ENCODE results near the gene CEP41. TPM values are rescaled to one million over a fixed set of nuclear protein-coding genes. Genes with fewer than 3 reads are reported as not detected.
A peak's percentile ranks its signal among the peaks of the same experiment; 100 is the strongest.

The CEP41 gene
- total and polyA plus RNA-seq, 2 donors from 2014 or later, result 8.1 to 12.7 TPM

DNA sequence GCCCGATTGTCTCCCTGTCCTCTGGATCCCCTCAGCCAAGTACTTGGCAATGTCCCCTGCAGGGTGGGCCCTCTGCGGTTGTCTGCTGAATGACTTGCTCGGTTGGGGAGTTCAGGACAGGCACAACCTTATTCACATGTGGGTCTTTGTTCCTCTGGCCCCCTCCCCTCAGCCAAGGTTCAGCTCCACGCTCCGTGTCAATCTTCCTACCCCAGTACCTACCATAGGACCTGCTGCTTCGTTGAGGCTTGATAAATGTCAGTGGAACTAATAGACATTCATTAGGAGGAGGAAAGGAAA is 89.1 kb downstream of the CEP41 start:
- Histone ChIP-seq H3K9ac (ENCODE audit: low read length in 3 of 3) (no peak overlapping the region), H3K4me3 (ENCODE audit: low read length in 3 of 3) (no peak overlapping the region), H3K36me3 (ENCODE audit: control insufficient read depth in 2 of 3, insufficient read depth in 3 of 3, low read length in 3 of 3) (no peaks in the 10 kb centered on the region), H3K4me1 (ENCODE audit: control insufficient read depth in 2 of 3, insufficient read depth in 2 of 3, low read depth in 1 of 3, low read length in 3 of 3) (peaks cover 7 to 13% (median 11%) of the 10 kb centered on the region in 3 donors), H3K9me3 (ENCODE audit: control insufficient read depth in 2 of 3, insufficient read depth in 1 of 3, low read length in 3 of 3) (no peaks in the 10 kb centered on the region), H3K27ac (ENCODE audit: low read depth in 2 of 2, low read length in 2 of 2) (peak overlapping the region in 1 of 2 donors; percentile 11), H3K27me3 (ENCODE audit: control insufficient read depth, insufficient read depth, low read length) (no peaks in the 10 kb centered on the region)
- no peak for FAIRE-seq
- DNase-seq, result no peak
- TF ChIP-seq, protein P1, sequence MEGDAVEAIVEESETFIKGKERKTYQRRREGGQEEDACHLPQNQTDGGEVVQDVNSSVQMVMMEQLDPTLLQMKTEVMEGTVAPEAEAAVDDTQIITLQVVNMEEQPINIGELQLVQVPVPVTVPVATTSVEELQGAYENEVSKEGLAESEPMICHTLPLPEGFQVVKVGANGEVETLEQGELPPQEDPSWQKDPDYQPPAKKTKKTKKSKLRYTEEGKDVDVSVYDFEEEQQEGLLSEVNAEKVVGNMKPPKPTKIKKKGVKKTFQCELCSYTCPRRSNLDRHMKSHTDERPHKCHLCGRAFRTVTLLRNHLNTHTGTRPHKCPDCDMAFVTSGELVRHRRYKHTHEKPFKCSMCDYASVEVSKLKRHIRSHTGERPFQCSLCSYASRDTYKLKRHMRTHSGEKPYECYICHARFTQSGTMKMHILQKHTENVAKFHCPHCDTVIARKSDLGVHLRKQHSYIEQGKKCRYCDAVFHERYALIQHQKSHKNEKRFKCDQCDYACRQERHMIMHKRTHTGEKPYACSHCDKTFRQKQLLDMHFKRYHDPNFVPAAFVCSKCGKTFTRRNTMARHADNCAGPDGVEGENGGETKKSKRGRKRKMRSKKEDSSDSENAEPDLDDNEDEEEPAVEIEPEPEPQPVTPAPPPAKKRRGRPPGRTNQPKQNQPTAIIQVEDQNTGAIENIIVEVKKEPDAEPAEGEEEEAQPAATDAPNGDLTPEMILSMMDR (IDR thresholded peaks at IDR 0.05; ENCODE audit: borderline replicate concordance, extremely low read depth, insufficient read depth), result no peak
- intact Hi-C loops (cut with DNase I), result no loop called here

DNA sequence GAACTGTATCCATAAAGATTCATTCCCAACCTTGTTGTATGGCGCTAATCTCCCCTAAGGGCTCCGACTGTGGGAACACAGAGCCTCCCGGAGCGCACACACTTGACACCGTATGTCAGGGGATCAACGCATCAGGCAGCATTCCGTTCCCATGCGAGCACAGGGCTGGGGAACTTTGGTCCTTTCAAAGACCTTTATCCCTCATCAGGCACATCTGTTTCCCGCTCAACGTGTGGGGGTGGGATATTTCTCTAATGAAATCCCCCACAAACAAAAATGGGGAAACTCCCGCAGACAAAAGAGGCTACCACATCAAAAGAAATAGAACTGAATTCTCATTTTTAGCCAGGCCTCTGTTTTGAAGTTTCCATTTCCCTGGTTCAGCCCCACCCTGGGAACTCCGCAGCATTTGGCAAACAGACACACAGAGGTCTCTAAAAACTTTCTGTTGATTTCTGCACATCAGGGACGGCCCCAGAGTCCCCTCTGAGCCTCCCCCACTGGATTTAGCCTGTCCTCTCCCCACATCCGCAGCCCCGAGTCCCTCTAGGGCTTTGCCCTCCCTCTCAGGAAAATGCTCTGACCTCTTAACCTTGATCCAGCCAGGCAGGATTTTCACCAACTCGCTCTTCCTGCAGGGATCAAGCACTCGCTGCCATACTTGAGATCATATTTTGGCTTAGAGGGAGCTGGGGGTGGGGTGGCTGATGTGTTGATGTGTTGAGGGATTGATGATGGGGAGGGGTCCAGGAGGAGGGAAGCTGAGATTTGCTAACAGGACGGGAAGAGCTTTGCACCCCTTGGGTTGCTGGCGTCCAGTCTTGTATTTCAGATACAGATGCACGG is 89.6 kb downstream of the CEP41 start:
- H3K4me3 ChIP-seq (ENCODE audit: low read length in 3 of 3), result no peak overlapping the region
- no peaks in the 10 kb centered on the region for H3K36me3 ChIP-seq (ENCODE audit: control insufficient read depth in 2 of 3, insufficient read depth in 3 of 3, low read length in 3 of 3)
- DNase-seq, result peak in 3 of 5 donors; percentile 39 to 68 (median 64)
- FAIRE-seq, result no peak
- H3K4me1 ChIP-seq (ENCODE audit: control insufficient read depth in 2 of 3, insufficient read depth in 2 of 3, low read depth in 1 of 3, low read length in 3 of 3), result peaks cover 4 to 11% (median 8%) of the 10 kb centered on the region in 3 donors
- H3K9ac ChIP-seq (ENCODE audit: low read length in 3 of 3), result no peak overlapping the region
- no peaks in the 10 kb centered on the region for H3K9me3 ChIP-seq (ENCODE audit: control insufficient read depth in 2 of 3, insufficient read depth in 1 of 3, low read length in 3 of 3)
- intact Hi-C loops (cut with DNase I), result no loop called here
- TF ChIP-seq, protein P1 (IDR thresholded peaks at IDR 0.05; ENCODE audit: borderline replicate concordance, extremely low read depth, insufficient read depth), result no peak
- H3K27ac ChIP-seq (ENCODE audit: low read depth in 2 of 2, low read length in 2 of 2), result peak overlapping the region in 1 of 2 donors; percentile 11
- H3K27me3 ChIP-seq (ENCODE audit: control insufficient read depth, insufficient read depth, low read length), result no peaks in the 10 kb centered on the region

DNA sequence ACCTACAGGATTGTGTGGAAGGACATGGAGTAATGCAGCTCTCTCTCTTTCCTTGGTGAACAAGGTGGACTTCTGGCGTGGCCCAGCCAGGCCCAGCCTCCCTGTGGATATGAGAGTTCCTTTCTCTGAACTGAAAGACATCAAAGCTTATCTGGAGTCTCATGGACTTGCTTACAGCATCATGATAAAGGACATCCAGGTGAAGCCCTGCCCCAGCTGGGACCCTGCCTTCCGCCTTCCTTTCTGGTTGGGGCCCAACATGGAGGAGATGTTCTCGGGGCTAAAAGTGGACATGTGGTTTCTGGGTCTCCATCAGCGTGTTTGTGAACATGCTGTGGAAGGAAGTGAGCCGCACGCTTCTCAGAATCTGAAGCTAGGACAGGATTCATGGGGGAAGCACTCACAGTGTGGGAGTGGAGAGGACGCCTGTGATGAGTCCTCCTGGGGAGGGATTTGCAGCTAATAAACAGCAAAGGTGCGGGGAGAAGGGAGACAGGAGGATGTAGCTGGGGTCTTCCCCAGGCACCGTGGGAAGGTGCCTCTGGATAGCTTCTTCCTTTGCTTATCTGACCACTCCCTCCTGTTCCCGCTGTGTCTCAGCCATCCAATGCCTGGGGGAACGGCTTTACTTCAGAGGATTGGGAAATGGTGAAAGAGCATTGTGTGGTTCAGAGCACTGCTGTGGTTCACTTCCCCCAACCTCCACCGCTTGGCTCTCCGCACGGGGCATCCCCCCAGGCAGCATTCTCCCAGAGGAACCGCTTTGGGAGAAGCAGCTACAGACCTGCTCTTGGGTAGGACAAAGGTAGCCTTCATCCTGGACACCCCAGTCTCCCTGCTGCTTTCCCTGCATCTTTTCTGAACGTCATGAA is 90.7 kb downstream of the CEP41 start:
- Histone ChIP-seq H3K27me3 (ENCODE audit: control insufficient read depth, insufficient read depth, low read length) (no peaks in the 10 kb centered on the region), H3K4me1 (ENCODE audit: control insufficient read depth in 2 of 3, insufficient read depth in 2 of 3, low read depth in 1 of 3, low read length in 3 of 3) (peaks cover 4 to 5% (median 4%) of the 10 kb centered on the region in 3 donors), H3K36me3 (ENCODE audit: control insufficient read depth in 2 of 3, insufficient read depth in 3 of 3, low read length in 3 of 3) (no peaks in the 10 kb centered on the region), H3K9me3 (ENCODE audit: control insufficient read depth in 2 of 3, insufficient read depth in 1 of 3, low read length in 3 of 3) (no peaks in the 10 kb centered on the region), H3K4me3 (ENCODE audit: low read length in 3 of 3) (peak overlapping the region in 1 of 3 donors; percentile 3), H3K27ac (ENCODE audit: low read depth in 2 of 2, low read length in 2 of 2) (no peak overlapping the region), H3K9ac (ENCODE audit: low read length in 3 of 3) (no peak overlapping the region)
- DNase-seq (peak in 3 of 5 donors; percentile 35 to 58 (median 48)), FAIRE-seq (no peak)
- TF ChIP-seq, protein P1 (IDR thresholded peaks at IDR 0.05; ENCODE audit: borderline replicate concordance, extremely low read depth, insufficient read depth), result no peak
- intact Hi-C loops (cut with DNase I), result no loop called here

All from kidney (tissue), 14 donors.